NT2/D1 (cell line): ENCODE results near the gene CD8B.
"Not testable (repeated sequence)": the region's sequence is repeated elsewhere in the genome, so short reads cannot be mapped to it uniquely, and the experiment has no call there.

Experiments
- DNase-seq: peaks from one replicate; pipeline ENCODE4 v3.0.0-alpha.2; 2011; ENCODE audit warnings: low read depth, low spot score
- H3K27me3 ChIP-seq: 2 replicates; pipeline ENCODE4 v1.6.0; 2011; ENCODE audit warnings: mild to moderate bottlenecking; ENCODE audit not compliant: insufficient read length, insufficient read depth
- H3K36me3 ChIP-seq: 2 replicates; pipeline ENCODE4 v1.6.1; 2011; ENCODE audit warnings: mild to moderate bottlenecking, low read length, mixed read lengths; ENCODE audit not compliant: insufficient read depth, insufficient read length
- H3K4me1 ChIP-seq: 2 replicates; pipeline ENCODE4 v1.5.1; 2011; ENCODE audit not compliant: insufficient read depth, insufficient read length
- H3K4me3 ChIP-seq: 2 replicates; pipeline ENCODE4 v1.5.1; 2011; ENCODE audit warnings: low read depth; ENCODE audit not compliant: insufficient read length
- H3K9ac ChIP-seq: 2 replicates; pipeline ENCODE4 v1.6.0; 2011; ENCODE audit warnings: low read depth; ENCODE audit not compliant: insufficient read length
- H3K9me3 ChIP-seq: 2 replicates; pipeline ENCODE4 v1.5.1; 2011; ENCODE audit warnings: mild to moderate bottlenecking, low read length; ENCODE audit not compliant: insufficient read depth

The CD8B gene

GRCh38 chr2:86857688-86858087, 4.0 kb downstream of the CD8B start:
- H3K9me3 ChIP-seq, DNase-seq: not testable (repeated sequence)
- peaks cover 10% of the 10 kb centered on the region for H3K27me3 ChIP-seq

GRCh38 chr2:86856498-86856897, 5.2 kb downstream of the CD8B start:
- not testable (repeated sequence) for H3K4me3 ChIP-seq, H3K27me3 ChIP-seq, H3K36me3 ChIP-seq, H3K9ac ChIP-seq, H3K4me1 ChIP-seq, DNase-seq, H3K9me3 ChIP-seq

More at GRCh38 chr2:86857688-86858087, 4.0 kb downstream of the CD8B start:
- not testable (repeated sequence) for H3K9ac ChIP-seq, H3K36me3 ChIP-seq, H3K4me1 ChIP-seq, H3K4me3 ChIP-seq

GRCh38 chr2:86855981-86856380, 5.7 kb downstream of the CD8B start:
- not testable (repeated sequence) for H3K9me3 ChIP-seq, H3K4me3 ChIP-seq, H3K27me3 ChIP-seq, H3K9ac ChIP-seq, H3K36me3 ChIP-seq, H3K4me1 ChIP-seq
- DNase-seq: peak; percentile 47

- H3K4me1 ChIP-seq, H3K36me3 ChIP-seq, H3K27me3 ChIP-seq, H3K9me3 ChIP-seq, H3K9ac ChIP-seq, H3K4me3 ChIP-seq, DNase-seq: not testable (repeated sequence)
Measured at GRCh38 chr2:86851581-86851980, 10.1 kb downstream of the CD8B start.

- not testable (repeated sequence) for H3K4me1 ChIP-seq, H3K36me3 ChIP-seq, H3K9me3 ChIP-seq, H3K27me3 ChIP-seq, H3K4me3 ChIP-seq, DNase-seq, H3K9ac ChIP-seq
Measured at GRCh38 chr2:86842607-86843234, 19.0 kb downstream of the CD8B start.

- not testable (repeated sequence) for H3K36me3 ChIP-seq, H3K4me1 ChIP-seq, H3K27me3 ChIP-seq
Measured at GRCh38 chr2:86841330-86841729, 20.4 kb downstream of the CD8B start.

GRCh38 chr2:86839871-86840548, 21.7 kb downstream of the CD8B start:
- not testable (repeated sequence) for H3K27me3 ChIP-seq, H3K9ac ChIP-seq, H3K9me3 ChIP-seq, H3K4me1 ChIP-seq, H3K4me3 ChIP-seq, H3K36me3 ChIP-seq, DNase-seq

More at GRCh38 chr2:86841330-86841729, 20.4 kb downstream of the CD8B start:
- DNase-seq, H3K4me3 ChIP-seq, H3K9ac ChIP-seq, H3K9me3 ChIP-seq: not testable (repeated sequence)

GRCh38 chr2:86839455-86839854, 22.2 kb downstream of the CD8B start:
- H3K27me3 ChIP-seq, H3K9ac ChIP-seq, H3K4me3 ChIP-seq, H3K9me3 ChIP-seq, DNase-seq, H3K36me3 ChIP-seq, H3K4me1 ChIP-seq: not testable (repeated sequence)

GRCh38 chr2:86837714-86838113, 24.0 kb downstream of the CD8B start:
- H3K9ac ChIP-seq, H3K27me3 ChIP-seq, DNase-seq, H3K4me1 ChIP-seq, H3K9me3 ChIP-seq, H3K4me3 ChIP-seq, H3K36me3 ChIP-seq: not testable (repeated sequence)

- not testable (repeated sequence) for H3K4me1 ChIP-seq, H3K4me3 ChIP-seq, DNase-seq, H3K36me3 ChIP-seq, H3K9me3 ChIP-seq, H3K27me3 ChIP-seq, H3K9ac ChIP-seq
Measured at GRCh38 chr2:86836915-86837695, 24.6 kb downstream of the CD8B start.

- not testable (repeated sequence) for DNase-seq, H3K27me3 ChIP-seq, H3K9me3 ChIP-seq, H3K36me3 ChIP-seq, H3K4me1 ChIP-seq, H3K4me3 ChIP-seq, H3K9ac ChIP-seq
Measured at GRCh38 chr2:86835548-86835889, 26.2 kb downstream of the CD8B start.
